Epithelial cell of prostate (primary cell): ENCODE data around the gene TTC6.

Source experiments
- DNase-seq: peaks from one replicate; pipeline ENCODE4 v3.0.0-alpha.2; 2011; ENCODE audit warnings: low read depth, low spot score
- H3K27ac ChIP-seq: fragments of 450-650 bp; 2 replicates; pipeline ENCODE4 v1.5.1; 2017; ENCODE audit warnings: mild to moderate bottlenecking

TTC6 gene

DNA sequence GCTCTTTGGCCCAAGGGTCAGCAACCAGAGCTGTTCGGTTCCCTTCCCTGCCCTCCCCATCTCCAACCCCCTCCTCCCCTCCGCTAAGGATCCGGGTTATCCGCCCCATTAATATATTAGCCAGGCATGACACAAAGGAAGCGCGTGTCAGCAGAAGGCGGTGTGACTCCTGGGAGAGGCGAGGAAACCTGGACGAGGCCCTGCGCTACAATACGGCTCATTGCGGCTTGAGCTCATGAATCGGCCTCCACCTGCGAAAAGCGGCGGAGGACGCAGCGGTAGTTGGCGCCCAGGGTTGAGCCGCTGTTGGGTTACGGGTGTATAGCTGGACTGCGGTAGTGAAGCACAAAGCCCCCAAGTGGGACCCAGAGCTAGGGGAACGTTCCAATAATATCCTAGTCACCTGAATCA lies 10.3 kb upstream of the TTC6 start:
- no peak for DNase-seq
- H3K27ac ChIP-seq, result peak overlapping the region; percentile 97

DNA sequence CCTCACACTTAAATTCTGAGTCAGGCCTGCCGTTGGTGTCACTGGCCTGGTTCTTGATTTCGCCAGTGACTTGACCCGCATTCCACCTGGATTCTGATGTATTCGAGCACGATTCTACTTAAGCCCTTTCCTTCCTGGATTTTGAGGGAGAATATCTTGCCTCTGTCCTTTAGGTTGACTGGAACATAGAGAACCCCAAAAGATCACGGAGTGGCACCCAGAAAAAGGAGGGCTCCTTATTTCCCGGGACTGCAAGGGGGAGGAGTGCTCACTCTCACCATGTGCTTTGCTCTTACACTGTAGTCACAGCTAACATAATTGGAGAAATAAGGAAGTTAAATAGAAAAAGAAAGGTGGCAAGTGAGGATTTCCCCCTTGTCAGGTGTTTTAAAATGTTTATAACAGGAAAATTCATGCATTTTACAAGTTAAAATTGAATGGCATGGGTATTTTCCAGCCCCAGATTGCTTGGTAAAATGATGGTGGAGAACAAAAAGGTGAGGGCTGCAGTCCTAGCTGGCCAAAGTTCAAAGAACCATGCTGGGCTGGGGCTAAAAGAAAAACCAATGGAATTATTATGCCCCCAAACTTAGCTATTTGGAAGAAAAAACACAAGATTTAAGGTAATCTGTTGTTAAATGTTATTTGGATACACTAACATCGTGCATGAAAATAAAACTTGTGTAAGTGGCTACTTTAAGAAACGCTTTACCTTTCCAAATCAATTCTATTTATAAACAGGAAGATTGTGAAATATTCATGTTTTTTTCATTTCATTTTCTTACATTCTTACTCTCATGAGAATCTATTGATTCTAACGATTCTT lies 9.2 kb upstream of the TTC6 start:
- no peak for DNase-seq
- H3K27ac ChIP-seq, result peak overlapping the region; percentile 97

DNA sequence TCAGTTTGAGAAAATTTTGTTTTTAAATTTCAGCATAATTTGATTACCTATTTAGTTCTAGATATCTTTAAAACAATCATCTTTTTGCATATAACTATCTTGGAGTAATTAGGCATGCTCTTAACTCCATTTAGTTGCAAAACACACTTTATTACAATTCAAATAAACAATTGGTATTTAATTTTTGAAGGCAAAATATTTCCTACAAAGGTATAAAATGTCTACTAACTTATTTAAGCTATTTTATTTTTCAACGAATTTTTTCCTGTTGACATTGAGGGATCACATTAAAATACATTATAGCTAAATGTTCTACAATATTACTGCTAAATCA lies 8.7 kb upstream of the TTC6 start:
- peak overlapping the region; percentile 97 for H3K27ac ChIP-seq
- no peak for DNase-seq

DNA sequence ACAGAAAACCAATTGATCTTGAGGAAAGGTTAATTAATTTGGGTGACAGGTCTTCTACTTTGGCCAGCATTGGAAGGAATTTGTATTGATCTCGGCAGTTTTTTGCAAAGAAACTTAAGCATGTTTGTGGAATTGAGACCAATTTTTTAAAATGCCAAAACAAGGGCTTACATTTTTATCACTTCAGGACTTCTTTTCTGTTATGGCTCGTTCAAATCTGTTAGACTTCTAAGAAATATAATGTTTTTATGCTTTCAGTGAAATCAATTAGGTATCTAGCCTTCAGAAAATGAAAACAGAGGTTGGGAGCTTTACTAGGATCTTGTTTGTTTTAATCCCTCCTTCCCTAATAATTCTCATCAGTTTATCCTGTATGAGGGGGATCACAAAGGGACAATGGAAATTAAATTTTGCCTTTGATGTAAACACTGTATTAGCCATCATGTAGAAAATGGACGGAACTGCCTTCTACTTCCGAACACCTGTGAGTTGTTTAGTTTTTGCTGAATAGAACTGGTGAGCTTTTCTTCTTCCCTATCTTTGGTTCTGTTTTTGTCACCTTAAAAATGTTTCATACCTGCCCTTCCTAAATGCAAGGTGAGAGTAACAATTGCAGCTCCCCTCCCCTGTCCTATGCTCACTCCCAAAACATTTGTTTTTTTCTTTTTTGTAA lies 8.2 kb upstream of the TTC6 start:
- peak overlapping the region; percentile 97 for H3K27ac ChIP-seq
- no peak for DNase-seq

DNA sequence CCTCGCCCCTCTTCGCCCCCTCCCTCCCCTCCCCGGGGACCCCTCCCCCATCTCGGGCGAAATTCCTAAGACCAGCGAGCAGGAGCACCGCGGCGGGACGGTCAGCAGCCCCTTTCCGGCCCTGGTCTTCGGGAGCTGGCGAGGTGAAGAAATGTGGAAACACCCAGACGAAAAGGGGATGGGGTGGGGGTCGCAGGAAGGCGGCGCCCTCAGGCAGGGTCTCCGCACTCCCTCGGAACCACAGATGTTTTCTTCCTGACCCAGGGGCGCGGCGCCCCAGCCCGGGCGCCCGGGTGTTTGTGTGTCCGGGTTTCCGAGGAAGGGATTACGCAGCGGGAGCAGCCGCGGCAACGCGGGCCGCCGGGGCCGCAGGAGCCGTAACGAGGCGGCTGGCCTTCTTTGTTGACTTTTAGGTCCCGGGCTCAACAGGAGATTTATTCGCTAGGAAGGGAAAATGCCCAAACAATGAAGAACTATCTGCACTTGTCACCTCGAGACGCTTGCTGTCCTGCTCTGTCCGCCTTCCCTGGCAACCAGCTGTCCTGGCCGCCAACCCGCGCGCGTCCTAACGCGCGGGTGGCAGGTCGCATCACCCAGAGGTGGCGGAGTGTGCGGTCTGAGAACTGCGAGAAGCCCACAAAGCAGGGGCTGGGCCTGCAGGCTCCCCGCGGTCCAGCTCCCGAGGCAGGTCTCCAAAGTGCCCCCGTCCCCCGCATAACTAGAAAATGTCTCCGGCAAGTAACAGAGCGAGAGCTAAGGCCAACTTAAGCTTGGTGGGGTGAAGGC lies 7.4 kb upstream of the TTC6 start:
- DNase-seq, result no peak
- H3K27ac ChIP-seq, result peak overlapping the region; percentile 97

DNA sequence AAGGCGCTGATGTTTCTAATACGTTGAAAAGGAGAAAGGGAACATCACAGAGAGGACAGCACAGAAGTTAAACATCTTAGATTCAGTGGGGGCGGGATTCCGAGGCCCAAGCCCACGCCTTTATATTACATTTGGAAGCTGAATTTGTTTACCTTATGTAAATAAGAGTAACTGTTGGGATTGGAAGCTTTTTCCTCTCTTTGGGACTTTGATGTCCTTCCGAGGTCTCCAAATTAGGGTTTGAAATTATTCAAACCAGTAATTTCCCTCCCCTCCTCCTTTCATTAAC lies 6.8 kb upstream of the TTC6 start:
- no peak for DNase-seq
- peak overlapping the region; percentile 97 for H3K27ac ChIP-seq

DNA sequence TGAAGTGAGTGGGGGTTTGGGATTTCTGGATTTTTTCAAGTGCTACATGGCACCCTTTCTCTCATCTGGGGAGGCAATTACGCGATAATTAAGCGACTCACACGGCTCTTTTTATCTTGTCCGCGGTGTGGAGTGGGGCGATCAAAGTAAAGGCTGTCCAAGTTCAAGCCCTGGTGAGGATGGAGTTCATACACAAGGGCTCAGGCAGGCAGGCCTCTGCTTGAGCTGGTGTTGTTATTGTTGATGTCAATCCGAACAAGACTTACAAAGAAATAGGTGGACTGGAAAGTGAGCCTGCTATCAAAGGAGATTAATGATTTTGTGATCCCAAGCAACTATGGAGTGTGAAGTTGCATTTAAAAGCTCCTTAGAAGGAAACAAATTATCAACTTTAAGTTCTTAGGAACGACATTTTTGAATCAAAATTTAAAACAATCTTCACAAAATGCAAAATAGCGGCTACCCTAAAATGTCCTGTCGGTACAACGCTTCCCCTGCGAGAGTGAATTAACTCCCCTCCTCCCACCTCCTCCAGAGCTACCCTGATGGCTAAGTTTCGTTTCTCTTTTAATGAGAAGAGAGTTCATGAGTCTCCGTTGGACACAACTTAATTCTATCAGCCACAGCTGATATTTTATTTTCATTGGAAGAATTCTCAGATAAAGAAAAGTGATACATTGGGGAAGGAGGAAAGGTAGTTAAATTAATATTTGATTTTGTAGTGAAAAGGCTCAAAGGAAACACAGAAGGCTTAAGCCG lies 6.3 kb upstream of the TTC6 start:
- no peak for DNase-seq

DNA sequence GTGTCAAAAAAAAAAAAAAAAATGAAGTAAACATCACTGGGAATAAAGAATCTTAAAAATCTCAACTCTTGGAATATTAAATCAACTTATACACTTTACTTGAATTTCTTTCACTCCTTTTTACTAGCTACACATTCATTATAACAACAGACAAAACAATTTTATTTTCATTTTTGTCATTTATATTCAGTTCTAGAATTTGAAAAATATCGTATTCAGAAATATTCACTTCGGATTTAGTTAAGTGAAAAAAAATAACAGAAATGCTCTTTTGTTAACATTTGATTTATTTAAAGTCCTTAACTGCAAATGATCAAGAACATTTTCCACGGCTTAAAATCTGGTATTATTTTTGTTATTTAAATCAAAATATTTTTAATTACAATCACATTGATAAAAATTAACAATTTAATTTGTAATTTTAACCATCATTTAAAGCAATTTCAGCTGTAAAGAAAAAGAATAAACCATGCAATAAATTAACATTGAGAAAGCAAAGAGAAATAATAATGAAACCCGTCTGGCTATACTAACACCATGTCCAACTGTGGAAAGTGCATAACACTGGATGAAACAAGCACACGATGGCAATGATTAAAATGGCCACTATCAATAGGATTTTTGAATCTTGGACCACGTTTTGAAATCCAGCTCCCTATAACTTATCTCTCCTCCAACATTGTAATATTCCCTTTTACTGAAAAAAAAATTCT lies 5.6 kb upstream of the TTC6 start:
- peak overlapping the region; percentile 97 for H3K27ac ChIP-seq
- DNase-seq, result no peak

More for the DNA sequence above, 6.3 kb upstream of the TTC6 start:
- peak overlapping the region; percentile 97 for H3K27ac ChIP-seq

DNA sequence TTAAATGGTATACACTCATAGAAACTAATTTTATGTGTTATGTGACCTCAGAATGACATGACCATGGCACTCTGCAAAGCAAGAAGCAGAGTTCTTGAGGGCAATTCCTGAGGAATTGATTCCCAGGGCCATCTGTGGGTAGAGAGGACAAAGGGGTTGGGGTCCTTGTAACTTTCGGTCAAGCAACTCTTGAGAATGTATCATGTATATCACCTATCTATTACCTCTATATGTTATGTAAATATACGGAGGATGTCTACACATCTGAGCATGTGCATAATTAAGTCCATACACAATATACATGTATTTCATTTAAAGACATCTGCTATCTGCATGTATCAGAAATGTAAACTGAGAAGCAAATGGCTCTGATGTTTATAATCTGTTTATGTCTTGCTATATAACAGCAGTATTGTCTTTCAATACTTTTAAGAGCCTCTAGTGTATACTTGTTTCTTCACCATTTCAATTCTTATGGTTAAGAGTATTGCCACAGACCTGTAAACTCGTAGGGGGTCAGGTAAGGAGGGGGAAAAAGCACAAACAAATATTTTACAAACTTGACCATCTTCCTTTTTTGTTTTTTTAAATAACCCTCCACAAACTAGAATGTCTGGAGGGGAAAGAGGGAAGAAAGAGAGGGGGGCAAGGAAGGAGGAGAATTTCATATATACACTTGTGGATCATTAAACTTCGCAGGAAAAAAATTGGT lies 4.8 kb upstream of the TTC6 start:
- peak overlapping the region; percentile 97 for H3K27ac ChIP-seq
- DNase-seq, result no peak

DNA sequence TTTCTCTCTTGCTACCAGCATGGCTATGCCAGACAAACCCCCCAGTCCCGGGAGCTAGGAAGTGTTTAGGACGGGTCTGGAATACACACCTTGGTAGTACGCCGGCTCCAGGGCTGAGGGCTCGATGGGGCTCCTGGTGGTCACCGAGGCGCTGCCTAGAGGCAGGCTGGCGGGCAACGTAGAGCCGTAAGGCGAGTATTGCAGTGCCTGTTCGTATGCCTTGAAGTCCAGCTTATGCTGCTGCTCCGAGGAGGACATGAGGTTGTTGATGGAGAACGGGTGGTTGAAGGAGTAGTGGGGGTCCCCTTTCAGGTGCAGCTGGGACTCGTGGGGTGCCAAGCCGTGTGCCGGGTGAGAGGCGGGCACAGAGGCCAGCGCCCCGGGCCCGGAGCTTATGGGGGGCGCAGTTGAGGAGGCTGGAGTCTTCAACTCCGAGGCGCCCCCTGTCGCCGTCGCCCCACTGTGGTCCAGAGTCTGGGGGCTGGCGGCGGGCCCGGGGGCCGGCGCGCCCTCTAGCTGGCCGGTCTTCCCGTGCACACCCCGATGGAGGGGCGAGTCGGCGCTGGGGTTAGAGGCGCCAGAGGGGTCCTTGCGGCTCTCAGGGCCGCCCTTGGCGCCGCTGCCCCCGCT lies 4.0 kb upstream of the TTC6 start:
- DNase-seq, result no peak
- peak overlapping the region; percentile 97 for H3K27ac ChIP-seq

DNA sequence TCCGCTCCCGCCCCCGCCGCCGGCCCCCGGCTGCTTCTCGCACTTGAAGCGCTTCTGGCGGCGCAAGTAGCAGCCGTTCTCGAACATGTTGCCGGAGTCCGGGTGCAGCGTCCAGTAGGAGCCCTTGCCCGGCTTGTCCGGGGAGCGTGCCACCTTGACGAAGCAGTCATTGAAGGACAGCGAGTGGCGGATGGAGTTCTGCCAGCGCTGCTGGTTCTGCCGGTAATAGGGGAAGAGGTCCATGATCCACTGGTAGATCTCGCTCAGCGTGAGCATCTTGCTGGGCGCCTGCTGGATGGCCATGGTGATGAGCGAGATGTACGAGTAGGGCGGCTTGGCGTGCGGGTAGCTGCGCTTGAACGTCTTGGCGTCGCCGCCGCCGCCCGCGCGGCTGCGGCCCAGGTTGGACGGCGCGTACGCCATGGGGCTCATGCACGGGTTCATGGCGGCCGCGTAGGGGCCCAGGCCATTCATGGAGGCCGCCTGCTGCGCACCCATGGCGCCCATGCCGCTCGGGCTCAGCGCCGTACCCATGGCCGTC lies 3.4 kb upstream of the TTC6 start:
- peak overlapping the region; percentile 97 for H3K27ac ChIP-seq
- DNase-seq, result no peak

DNA sequence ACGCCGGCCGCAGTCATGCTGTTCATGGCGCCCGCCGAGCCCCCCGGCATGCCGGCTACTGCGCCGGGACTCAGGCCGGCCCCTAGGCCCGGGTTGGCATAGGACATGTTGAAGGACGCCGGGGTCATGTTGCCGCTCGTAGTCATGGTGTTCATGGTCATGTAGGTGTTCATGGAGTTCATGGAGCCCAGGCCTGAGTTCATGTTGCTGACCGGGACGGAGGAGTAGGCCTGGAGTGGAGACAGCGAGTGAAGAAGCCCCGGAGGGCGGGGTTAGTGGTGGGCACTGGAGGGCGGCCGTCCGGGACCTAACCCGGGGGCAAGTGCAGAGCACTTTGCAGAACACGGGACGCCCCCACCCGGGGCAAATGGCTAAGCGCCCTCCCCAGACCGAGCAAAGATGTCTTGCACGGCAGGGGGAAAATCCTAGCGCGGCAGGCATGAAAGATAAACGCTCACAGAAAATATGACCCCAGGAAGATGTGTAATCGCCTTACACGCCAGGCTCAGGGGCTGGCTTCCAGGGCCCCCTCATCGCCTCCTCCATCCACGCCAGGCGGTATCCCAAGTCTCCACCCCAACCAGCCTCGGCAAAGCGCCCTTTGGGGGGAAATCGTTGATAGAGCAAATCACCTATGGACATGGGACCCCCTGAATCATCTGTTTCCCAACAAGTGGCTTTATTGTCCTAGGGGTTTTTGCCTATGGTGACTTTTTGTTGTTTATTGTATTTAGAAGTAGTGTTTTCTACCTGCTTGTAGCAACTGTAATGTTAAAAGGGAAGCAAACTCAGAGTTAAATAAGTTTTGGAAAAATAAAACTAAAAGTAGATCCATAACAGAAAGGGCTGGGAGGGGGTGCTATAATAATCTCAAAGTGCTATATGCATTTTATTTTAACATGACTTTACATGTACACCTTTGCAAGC lies 2.7 kb upstream of the TTC6 start:
- no peak for DNase-seq
- H3K27ac ChIP-seq, result peak overlapping the region; percentile 97

DNA sequence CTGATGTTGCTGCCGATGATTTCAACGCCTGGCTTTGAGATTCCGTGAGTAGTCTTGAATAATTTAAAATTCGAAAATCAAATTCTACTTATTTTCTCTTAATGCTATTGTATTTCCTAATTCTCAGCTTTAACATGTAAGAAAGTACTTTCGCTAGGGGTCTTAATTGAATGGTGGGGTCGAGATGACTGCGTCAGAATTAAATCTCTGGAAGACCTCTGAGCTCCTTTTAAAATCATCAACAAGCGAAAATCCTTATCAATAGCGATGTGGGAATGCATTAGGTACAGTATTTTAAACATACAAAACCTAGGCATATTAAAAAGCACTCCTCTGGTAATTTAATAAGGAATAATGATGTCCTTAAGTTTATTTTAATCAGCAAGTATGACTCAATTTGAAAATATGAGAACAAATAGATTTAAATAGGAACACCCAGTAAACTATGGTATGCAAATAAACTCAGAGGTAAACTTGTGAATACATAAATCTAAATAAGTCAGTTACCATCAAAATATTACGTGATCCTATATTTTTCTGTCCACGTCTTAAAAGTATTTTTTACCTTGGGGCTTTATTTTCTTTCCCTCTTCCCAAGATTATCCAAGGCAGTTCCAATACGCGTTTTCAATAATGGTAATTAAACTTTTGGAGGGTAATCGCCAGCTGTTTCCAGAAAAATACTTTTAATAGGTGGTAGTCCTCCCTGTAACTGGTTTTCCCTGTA lies 1.8 kb upstream of the TTC6 start:
- DNase-seq, result no peak
- H3K27ac ChIP-seq, result peak overlapping the region; percentile 97

DNA sequence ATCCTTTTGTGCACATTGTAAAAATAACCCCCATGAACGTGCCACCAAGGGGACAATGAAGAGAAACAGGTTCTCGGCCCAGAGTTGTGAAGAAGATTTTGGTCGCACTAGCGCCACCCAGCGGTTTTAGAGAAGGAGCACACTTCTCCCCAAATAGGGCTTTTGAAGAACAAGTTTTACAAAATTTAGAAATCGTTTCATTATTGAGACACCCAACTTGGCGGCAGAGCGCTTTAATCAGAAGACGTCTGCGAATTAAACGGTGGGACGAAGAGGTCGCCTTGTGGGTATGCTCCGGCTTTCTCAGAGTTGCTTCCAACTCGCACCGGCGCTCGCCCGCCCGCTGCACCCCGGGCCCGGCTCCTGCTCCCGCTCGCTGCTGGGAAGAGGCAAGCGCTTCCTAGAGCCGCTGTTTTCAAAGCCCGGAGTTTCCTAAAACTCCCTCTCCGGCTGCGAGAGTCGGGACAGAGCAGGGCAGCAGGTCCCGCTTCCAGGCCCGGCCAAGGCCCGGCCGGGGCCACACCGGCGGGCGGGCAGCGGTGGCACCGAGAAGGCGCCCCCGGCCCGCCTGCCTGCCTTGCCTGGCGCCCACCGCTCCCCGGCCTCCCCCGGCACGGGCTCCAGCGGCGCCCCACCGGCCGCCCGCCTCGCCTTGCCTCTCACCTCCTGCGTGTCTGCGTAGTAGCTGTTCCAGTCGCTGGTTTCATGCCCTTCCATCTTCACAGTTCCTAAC lies 1.0 kb upstream of the TTC6 start:
- H3K27ac ChIP-seq, result peak overlapping the region; percentile 97
- no peak for DNase-seq

DNA sequence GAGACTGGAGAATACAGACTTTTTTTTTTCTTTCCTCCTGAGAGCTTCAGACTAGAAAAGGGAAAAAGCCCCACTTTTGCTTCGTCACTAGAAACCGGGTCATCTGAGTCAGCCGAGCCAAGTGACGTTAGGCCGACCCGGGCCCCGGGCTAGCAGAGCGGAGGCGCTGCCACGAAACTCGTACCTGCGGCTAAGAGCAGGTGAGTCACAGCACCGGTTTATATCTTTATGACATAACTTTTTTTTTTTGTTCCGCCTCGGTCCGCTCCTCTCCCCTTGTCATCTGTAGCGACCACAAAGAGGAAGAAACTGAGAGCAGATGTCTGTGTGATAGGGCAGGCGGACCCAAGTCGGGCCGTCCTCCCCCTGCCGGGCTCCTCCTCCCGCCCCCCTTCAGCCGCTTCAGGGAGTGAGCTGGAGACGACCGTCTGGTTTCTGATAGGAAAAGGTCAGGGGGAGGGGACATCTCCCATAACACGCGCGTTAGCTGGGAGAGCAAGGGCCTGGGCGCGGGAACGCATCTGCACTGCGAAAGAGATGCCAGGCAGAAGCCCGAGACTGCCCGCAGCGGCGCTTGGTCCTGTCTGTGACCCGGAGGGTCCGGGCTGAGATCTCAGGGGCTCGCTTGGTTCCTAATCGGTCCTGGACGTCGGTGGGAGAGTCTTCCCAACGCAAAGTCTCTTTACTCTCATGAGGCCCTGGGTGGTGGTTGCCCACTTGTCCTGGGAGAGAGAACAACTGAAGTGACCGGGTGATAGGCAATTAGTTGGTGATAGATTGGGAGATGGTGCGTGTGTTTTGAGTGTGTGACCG lies 586 bp downstream of the TTC6 start:
- H3K27ac ChIP-seq, result peak overlapping the region; percentile 97
- DNase-seq, result peak; percentile 98
